SK-N-SH (cell line): ENCODE data around the gene MEG3.

Source experiments
- CTCF ChIP-seq: fragments of 200-600 bp; sonication (generic); IDR thresholded peaks from 2 replicates; pipeline ENCODE4 v1.6.1; 2017; ENCODE audit warnings: antibody characterized with exemption, mild to moderate bottlenecking, moderate library complexity
- EP300 ChIP-seq, 2 experiments: IDR thresholded peaks; 2 replicates each; pipeline versions ENCODE4 v1.4.0 to v1.6.1; 2012; ENCODE audit warnings: borderline replicate concordance in 1 of 2, low read depth in 1 of 2, low read length in 1 of 2
- NRF1 ChIP-seq: IDR thresholded peaks from 2 replicates; pipeline ENCODE4 v1.6.1; 2012; ENCODE audit warnings: low read depth, mild to moderate bottlenecking, low read length
- POLR2AphosphoS5 ChIP-seq: IDR thresholded peaks from 2 replicates; pipeline ENCODE4 v1.6.1; 2012; ENCODE audit warnings: low read depth, low read length
- RCOR1 ChIP-seq: fragments of 150-350 bp; IDR thresholded peaks from 2 replicates; pipeline ENCODE4 v1.6.1; 2017; ENCODE audit warnings: antibody characterized with exemption, low read length
- SMC3 ChIP-seq: IDR thresholded peaks from 2 replicates; pipeline ENCODE4 v1.6.1; 2012; ENCODE audit warnings: low read depth, low read length, improper control_type of control experiment
- USF2 ChIP-seq: fragments of 150-350 bp; IDR thresholded peaks from 2 replicates; pipeline ENCODE4 v1.6.1; 2017; ENCODE audit warnings: antibody characterized with exemption, low read length, low read depth, borderline replicate concordance

- TF ChIP-seq CTCF (no peak), RCOR1 (no peak), USF2 (no peak), EP300 (IDR thresholded peaks at IDR 0.05; ENCODE audit: borderline replicate concordance in 1 of 2, low read depth in 1 of 2, low read length in 1 of 2) (no peak), NRF1 (no peak), POLR2AphosphoS5 (no peak), SMC3 (no peak)
These were observed 49.2 kb downstream of the MEG3 start for GRCh38 chr14:100875126-100875525.
